Upper lobe of left lung (tissue), 6 donors: ENCODE results near the gene TAOK1. TPM values are rescaled to one million over a fixed set of nuclear protein-coding genes. Genes with fewer than 3 reads are reported as not detected.

Source experiments
- ATAC-seq, 2 donors: fragments of 200-7000 bp; cut with Tn5 transposase; one replicate each; pipeline ENCODE4 v1.9.1; 2022; ENCODE audit warnings: mild to moderate bottlenecking in 2 of 2, moderate library complexity in 2 of 2; ENCODE audit not compliant: low FRiP score in 2 of 2
- DNase-seq, 2 donors: peaks; one replicate each; pipeline ENCODE4 v3.0.0-alpha.2; 2019 to 2020
- H3K27ac ChIP-seq, 4 donors: fragments of 200-600 bp; sonication (generic); one replicate each; pipeline ENCODE4 v1.5.1; 2016 to 2019
- H3K27me3 ChIP-seq, 4 donors: fragments of 200-600 bp; sonication (generic); one replicate each; pipeline ENCODE4 v1.5.1; 2017 to 2019
- H3K36me3 ChIP-seq, 4 donors: fragments of 200-600 bp; sonication (generic); one replicate each; pipeline ENCODE4 v1.5.1; 2016 to 2019
- H3K4me1 ChIP-seq, 4 donors: fragments of 200-600 bp; sonication (generic); one replicate each; pipeline ENCODE4 v1.5.1; 2018 to 2019
- H3K4me3 ChIP-seq, 4 donors: fragments of 200-600 bp; sonication (generic); one replicate each; pipeline ENCODE4 v1.5.1; 2017 to 2019; ENCODE audit warnings: mild to moderate bottlenecking in 2 of 4, moderate library complexity in 1 of 4
- H3K9me3 ChIP-seq, 4 donors: fragments of 200-600 bp; sonication (generic); one replicate each; pipeline ENCODE4 v1.5.1; 2018 to 2019
- CTCF ChIP-seq, 6 experiments: fragments of 450-650 bp in 4 of 6; fragments of 200-600 bp in 2 of 6; sonication (generic) in 2 of 6; IDR thresholded peaks; one replicate each; pipeline ENCODE4 v1.5.1; 2016 to 2019; ENCODE audit warnings: antibody characterized with exemption in 6 of 6
- EP300 ChIP-seq, 4 donors: sonication (generic); formaldehyde crosslinking; IDR thresholded peaks; one replicate each; pipeline ENCODE4 v1.5.1; 2017; ENCODE audit warnings: antibody characterized with exemption in 4 of 4, control low read depth in 2 of 4
- POLR2A ChIP-seq, 4 donors: fragments of 450-650 bp; IDR thresholded peaks; one replicate each; pipeline ENCODE4 v1.5.1; 2016 to 2017; ENCODE audit warnings: antibody characterized with exemption in 4 of 4, mild to moderate bottlenecking in 2 of 4
- POLR2AphosphoS5 ChIP-seq, 2 donors: sonication (generic); formaldehyde crosslinking; IDR thresholded peaks; one replicate each; pipeline ENCODE4 v1.5.1; 2017; ENCODE audit warnings: antibody characterized with exemption in 2 of 2
- WGBS, 2 donors: methylation state at CpG; one replicate each; pipeline ENCODE4 v1.1.5; 2017 to 2018; 5-methylcytosine and 5-hydroxymethylcytosine counted together
- total RNA-seq, 6 donors: library from RNA; depleted of rRNA in 4 of 6; stranded (reverse); fragments of >200 nt in 4 of 6; gene quantifications; one replicate each; pipeline versions ENCODE4 v1.1.0 to v1.2.1, GENCODE V29; 2016 to 2021
- donor health status: DM: no; HTN: no; CAD: no; lungs with moderate emphysema.
- donor health status: DM: no; HTN: yes; CAD: no; lungs with severe emphysema.

Gene TAOK1
- total RNA-seq, 6 donors from 2014 or later: 43.0 to 100 (median 59.3) TPM

- Histone ChIP-seq H3K36me3 (peaks cover 0 to 10% (median under 1%) of the 10 kb centered on the region in 4 donors), H3K27me3 (peaks cover 0 to 3% (median 0%) of the 10 kb centered on the region in 4 donors), H3K4me1 (peaks cover 70 to 81% (median 76%) of the 10 kb centered on the region in 4 donors), H3K9me3 (no peaks in the 10 kb centered on the region), H3K27ac (peak overlapping the region; percentile 84 to 92 (median 89)), H3K4me3 (peak overlapping the region; percentile 54 to 95 (median 82))
- TF ChIP-seq EP300 (IDR thresholded peaks at IDR 0.05): no peak
- TF ChIP-seq POLR2AphosphoS5 (IDR thresholded peaks at IDR 0.05): no peak
- TF ChIP-seq POLR2A (IDR thresholded peaks at IDR 0.05): no peak
- no peak for TF ChIP-seq CTCF (IDR thresholded peaks at IDR 0.05)
- 81 to 92% methylated on average over 6 of the region's 6 CpGs for WGBS, 2 donors
- DNase-seq: no peak
- no peak for ATAC-seq
Observed at GRCh38 chr17:29587591-29587990, 197.4 kb downstream of the TAOK1 start.

GRCh38 chr17:29588017-29588561 is 197.9 kb downstream of the TAOK1 start:
- H3K27ac ChIP-seq: peak overlapping the region; percentile 84 to 92 (median 89)

GRCh38 chr17:29588562-29589411 is 198.6 kb downstream of the TAOK1 start:
- peaks cover 0 to 3% (median 0%) of the 10 kb centered on the region in 4 donors for H3K27me3 ChIP-seq
- H3K27ac ChIP-seq: peak overlapping the region; percentile 84 to 92 (median 89)
- TF ChIP-seq POLR2AphosphoS5 (IDR thresholded peaks at IDR 0.05) (peak in 1 of 2 donors; percentile 2), EP300 (IDR thresholded peaks at IDR 0.05) (no peak), POLR2A (IDR thresholded peaks at IDR 0.05) (no peak), CTCF (IDR thresholded peaks at IDR 0.05) (peak in 2 of 6 experiments; percentile 6 to 7)
- H3K4me3 ChIP-seq: peak overlapping the region; percentile 54 to 95 (median 82)
- peaks cover 75 to 79% (median 78%) of the 10 kb centered on the region in 4 donors for H3K4me1 ChIP-seq
- WGBS, 2 donors: 2% methylated on average over 24 of the region's 72 CpGs; no CpG with 5 or more reads in 1 of the 2 donors
- H3K36me3 ChIP-seq: no peaks in the 10 kb centered on the region
- ATAC-seq (no peak), DNase-seq (peak in 1 of 2 donors; percentile 89)
- H3K9me3 ChIP-seq: no peaks in the 10 kb centered on the region

More at GRCh38 chr17:29588017-29588561, 197.9 kb downstream of the TAOK1 start:
- peaks cover 0 to 3% (median 0%) of the 10 kb centered on the region in 4 donors for H3K27me3 ChIP-seq
- WGBS, 2 donors: 8 to 30% methylated on average over 2 to 8 of the region's 8 CpGs
- H3K9me3 ChIP-seq: no peaks in the 10 kb centered on the region
- DNase-seq (no peak), ATAC-seq (no peak)
- H3K36me3 ChIP-seq: peaks cover 0 to 5% (median 0%) of the 10 kb centered on the region in 4 donors
- H3K4me3 ChIP-seq: peak overlapping the region; percentile 54 to 95 (median 82)
- H3K4me1 ChIP-seq: peaks cover 75 to 83% (median 79%) of the 10 kb centered on the region in 4 donors
- no peak for TF ChIP-seq CTCF (IDR thresholded peaks at IDR 0.05)
- TF ChIP-seq POLR2A (IDR thresholded peaks at IDR 0.05): peak in 1 of 4 donors; percentile 26
- TF ChIP-seq EP300 (IDR thresholded peaks at IDR 0.05): no peak
- peak; percentile 31 to 42 for TF ChIP-seq POLR2AphosphoS5 (IDR thresholded peaks at IDR 0.05)

- Histone ChIP-seq H3K9me3 (no peaks in the 10 kb centered on the region), H3K27ac (peak within 1 kb of the TSS; percentile 84 to 92 (median 89)), H3K27me3 (peaks cover 0 to 3% (median 0%) of the 10 kb centered on the region in 4 donors), H3K36me3 (no peaks in the 10 kb centered on the region), H3K4me1 (peaks cover 71 to 79% (median 75%) of the 10 kb centered on the region in 4 donors), H3K4me3 (peak within 1 kb of the TSS; percentile 54 to 95 (median 82))
- ATAC-seq (peak; percentile 82 to 88), DNase-seq (peak; percentile 92 to 97)
- no peak for TF ChIP-seq EP300 (IDR thresholded peaks at IDR 0.05)
- peak in 2 of 4 donors; percentile 45 to 61 for TF ChIP-seq POLR2A (IDR thresholded peaks at IDR 0.05)
- peak in 2 of 6 experiments; percentile 15 to 46 for TF ChIP-seq CTCF (IDR thresholded peaks at IDR 0.05)
- TF ChIP-seq POLR2AphosphoS5 (IDR thresholded peaks at IDR 0.05): peak in 1 of 2 donors; percentile 78
- WGBS, 2 donors: 16 to 18% methylated on average over 20 to 29 of the region's 70 CpGs
Observed at GRCh38 chr17:29589524-29590410, 199.6 kb downstream of the TAOK1 start, which contains the start of gene GIT1. GIT1 (minus strand) TSS chr17:29589648; CDS start chr17:29589378, 270 bp downstream.
